ENCODE data around the gene TAPT1. TPM values are rescaled to one million over a fixed set of nuclear protein-coding genes. Genes with fewer than 3 reads are reported as not detected.
A peak's percentile ranks its signal among the peaks of the same experiment; 100 is the strongest.
"Not testable (repeated sequence)": the region's sequence is repeated elsewhere in the genome, so short reads cannot be mapped to it uniquely, and the experiment has no call there.

Gene TAPT1
- total RNA-seq, 1 donor = 21.1 TPM

DNA sequence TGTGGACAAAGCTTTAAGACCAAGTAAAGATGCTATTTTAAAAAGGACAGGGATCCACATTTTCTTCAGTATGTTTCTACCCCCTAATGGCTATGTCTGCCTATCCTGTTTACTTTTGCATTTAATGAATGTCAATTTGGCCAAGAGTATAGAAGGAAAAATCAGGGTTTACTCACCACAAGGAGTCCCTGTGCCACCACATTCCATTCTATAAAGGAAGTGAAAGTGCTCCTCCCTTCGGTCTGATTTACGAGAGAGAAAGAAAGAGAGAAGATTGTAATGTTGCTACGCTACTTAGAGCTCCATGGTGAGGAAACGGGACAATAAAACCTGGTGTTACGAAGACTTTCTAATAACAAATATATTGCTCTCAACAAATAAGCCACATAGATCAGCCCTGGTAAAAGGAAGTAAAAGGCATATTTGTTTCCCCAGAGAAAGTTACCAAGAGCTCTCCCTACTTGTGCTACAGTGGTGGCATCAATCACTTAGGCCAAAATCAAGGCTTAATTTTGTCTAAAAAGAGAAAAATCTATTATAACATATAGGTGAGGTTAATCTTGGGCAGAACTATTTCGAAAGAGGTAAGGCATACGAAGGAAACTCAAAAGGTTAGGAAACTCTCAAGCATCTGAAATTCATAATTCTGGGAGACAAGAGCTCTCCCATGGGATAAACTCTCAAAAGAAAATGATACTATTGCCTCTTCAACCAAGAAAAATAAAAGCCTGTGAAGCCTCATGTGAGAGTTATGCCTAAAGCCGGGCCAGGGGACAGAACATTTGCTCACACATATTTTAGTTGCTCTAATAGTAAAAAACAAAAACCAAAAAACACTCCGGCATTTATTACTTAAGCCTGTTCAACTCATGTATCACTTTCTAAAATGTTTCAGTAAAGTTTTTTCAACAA, 29.5 kb downstream of the TAPT1 start:
- peak; percentile 82 for DNase-seq (ENCODE audit: low read depth)
- TF ChIP-seq, protein P1, sequence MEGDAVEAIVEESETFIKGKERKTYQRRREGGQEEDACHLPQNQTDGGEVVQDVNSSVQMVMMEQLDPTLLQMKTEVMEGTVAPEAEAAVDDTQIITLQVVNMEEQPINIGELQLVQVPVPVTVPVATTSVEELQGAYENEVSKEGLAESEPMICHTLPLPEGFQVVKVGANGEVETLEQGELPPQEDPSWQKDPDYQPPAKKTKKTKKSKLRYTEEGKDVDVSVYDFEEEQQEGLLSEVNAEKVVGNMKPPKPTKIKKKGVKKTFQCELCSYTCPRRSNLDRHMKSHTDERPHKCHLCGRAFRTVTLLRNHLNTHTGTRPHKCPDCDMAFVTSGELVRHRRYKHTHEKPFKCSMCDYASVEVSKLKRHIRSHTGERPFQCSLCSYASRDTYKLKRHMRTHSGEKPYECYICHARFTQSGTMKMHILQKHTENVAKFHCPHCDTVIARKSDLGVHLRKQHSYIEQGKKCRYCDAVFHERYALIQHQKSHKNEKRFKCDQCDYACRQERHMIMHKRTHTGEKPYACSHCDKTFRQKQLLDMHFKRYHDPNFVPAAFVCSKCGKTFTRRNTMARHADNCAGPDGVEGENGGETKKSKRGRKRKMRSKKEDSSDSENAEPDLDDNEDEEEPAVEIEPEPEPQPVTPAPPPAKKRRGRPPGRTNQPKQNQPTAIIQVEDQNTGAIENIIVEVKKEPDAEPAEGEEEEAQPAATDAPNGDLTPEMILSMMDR (IDR thresholded peaks at IDR 0.05; ENCODE audit: insufficient read depth, low read length) = peak; percentile 48
- peak overlapping the region; percentile 45 for H3K4me3 ChIP-seq (ENCODE audit: low read depth, low read length)

DNA sequence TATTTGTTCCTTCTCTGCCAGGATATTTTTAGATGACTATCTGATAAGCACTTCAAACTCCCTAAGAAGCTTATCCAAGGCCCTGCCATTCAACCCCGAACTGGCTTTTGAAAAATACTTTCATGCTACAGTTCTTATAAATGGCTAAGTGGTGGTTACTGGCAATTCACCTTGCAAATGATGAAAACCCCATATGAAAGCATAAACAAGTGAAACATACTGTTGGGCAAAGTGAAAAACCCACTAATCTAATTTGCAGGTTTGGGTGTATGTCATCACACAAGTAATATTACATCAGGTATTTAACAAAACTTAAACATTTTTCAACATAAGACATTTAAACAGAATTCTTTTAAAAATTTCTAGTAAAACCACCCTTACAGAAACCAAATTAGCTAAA, 31.1 kb downstream of the TAPT1 start:
- no peak overlapping the region for H3K4me3 ChIP-seq (ENCODE audit: low read depth, low read length)
- TF ChIP-seq, protein P1 (IDR thresholded peaks at IDR 0.05; ENCODE audit: insufficient read depth, low read length) = no peak
- DNase-seq (ENCODE audit: low read depth) = no peak

DNA sequence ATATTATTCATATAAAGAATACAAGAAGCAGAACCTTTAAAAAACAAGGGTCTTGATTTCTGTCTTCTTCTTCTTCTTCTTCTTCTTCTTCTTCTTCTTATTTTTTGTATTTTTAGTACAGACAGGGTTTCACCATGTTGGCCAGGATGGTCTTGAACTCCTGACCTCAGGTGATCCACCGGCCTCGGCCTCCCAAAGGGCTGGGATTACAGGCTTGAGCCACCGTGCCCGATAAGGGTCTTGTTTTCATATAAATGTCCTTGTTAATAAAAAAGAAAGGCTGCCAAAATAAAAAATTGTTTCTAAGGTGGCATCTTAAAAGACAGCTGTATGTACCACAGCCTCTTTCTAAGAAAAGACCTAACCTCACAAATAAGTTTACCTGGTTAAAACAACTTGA, 31.5 kb downstream of the TAPT1 start:
- not testable (repeated sequence) for H3K4me3 ChIP-seq (ENCODE audit: low read depth, low read length); DNase-seq (ENCODE audit: low read depth)

DNA sequence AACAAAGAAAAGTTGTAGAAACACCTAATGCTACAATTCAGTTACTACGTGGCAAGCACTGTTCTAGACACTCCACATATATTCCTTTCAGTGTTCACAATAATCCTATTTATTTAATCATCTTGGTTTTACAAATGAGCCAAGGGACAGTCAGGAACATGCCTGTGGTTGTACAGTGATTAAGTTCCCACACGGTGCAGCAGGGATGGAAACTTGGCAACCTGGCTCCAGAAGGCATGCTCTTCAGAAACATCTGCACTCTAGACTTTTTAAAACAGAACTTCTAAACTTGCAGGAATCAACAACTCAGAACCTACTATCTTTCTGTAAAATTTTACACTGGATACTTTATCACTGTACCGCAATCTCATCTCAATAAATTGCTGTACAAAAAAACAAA, 32.1 kb downstream of the TAPT1 start:
- TF ChIP-seq, protein P1 (IDR thresholded peaks at IDR 0.05; ENCODE audit: insufficient read depth, low read length) = no peak
- peak; percentile 59 for DNase-seq (ENCODE audit: low read depth)
- H3K4me3 ChIP-seq (ENCODE audit: low read depth, low read length) = no peak overlapping the region

DNA sequence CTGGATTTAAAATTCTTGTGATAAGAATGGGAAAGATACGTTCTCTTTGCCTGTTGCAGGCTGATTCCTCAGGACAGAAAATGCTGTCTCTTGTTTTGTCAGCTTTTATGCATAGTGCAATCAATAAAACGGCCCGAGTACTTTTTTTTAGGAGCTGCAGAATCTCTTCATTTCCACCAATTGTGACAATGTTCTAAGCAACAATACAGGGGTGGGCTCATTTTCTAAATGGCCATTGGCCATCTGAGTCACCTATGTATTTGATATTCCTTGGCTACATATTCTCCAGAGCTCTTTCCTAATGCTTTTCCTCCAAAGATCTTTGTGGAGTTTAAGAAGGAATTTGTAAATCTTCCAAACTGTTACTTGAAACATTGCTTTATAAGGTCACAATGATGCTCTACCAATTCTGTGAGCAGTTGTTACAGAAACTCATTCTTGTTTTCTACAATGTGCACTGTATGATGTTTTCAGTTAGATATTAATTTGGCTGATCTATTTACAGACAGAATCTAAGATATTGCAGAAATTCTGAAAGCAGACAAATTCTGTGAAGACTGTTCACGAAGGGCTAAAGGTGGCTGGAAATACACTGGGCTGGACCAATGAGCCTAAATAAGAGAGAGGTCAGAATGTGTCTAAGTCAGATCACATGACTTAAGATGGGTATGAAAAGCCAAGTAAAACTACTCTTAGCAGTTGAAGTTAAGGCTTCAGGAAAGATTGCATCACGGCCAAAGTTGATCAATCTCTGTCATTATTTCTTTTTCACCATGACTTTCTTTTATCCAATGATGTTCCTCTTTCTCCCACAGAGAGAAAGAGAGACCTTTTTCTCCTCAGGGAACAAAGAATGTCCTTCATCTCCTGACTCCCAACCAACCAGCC, 33.4 kb downstream of the TAPT1 start:
- H3K4me3 ChIP-seq (ENCODE audit: low read depth, low read length) = no peak overlapping the region
- DNase-seq (ENCODE audit: low read depth) = peak; percentile 73
- TF ChIP-seq, protein P1 (IDR thresholded peaks at IDR 0.05; ENCODE audit: insufficient read depth, low read length) = no peak

DNA sequence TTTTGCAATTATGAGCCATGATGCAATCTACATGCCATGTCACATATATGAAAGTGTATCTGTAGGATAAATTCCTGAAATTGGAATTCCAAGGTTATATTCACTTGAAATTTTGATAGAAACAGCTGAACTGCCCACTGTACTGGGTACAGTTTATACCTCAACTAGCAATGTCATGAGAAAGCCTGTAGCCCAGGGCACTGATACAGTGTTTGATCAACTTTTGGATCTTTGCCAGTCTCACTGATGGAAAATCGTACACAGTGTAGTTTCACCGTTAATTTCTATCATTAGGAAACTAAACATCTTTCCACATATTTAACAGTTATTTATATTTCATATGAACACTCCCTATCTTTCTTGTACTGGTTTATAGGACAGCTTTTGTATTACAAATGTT, 34.2 kb downstream of the TAPT1 start:
- TF ChIP-seq, protein P1 (IDR thresholded peaks at IDR 0.05; ENCODE audit: insufficient read depth, low read length) = no peak
- no peak for DNase-seq (ENCODE audit: low read depth)
- no peak overlapping the region for H3K4me3 ChIP-seq (ENCODE audit: low read depth, low read length)

DNA sequence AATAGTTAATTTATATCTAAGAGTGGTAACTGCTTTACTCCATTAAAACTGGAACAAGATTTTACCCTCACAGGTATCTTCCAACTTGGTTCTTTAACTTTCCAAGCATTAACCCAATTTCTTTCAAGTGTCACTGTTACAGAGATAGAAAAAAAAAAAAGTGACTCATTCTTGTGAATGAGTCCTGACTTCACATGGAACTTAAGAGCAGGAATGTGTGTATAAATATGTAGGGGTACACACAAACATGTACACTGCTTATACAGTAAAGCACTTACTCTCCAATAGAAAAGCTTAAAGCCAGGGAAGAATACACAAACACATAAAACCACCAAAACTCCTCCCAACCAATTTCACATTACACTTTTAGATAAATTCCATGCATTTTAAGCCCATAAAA, 38.8 kb downstream of the TAPT1 start:
- TF ChIP-seq, protein P1 (IDR thresholded peaks at IDR 0.05; ENCODE audit: insufficient read depth, low read length) = no peak
- DNase-seq (ENCODE audit: low read depth) = no peak
- H3K4me3 ChIP-seq (ENCODE audit: low read depth, low read length) = no peak overlapping the region
